Stomach (tissue), 9 donors: ENCODE results near the gene WDR7. TPM values are rescaled to one million over a fixed set of nuclear protein-coding genes. Genes with fewer than 3 reads are reported as not detected.

Source experiments
- DNase-seq, 2 donors: peaks; one replicate each; pipeline versions ENCODE4 v3.0.0 to v3.0.0-alpha.2; 2013 to 2019
- H3K27ac ChIP-seq, 5 donors: fragments of 200-600 bp in 4 of 5; sonication (generic) in 4 of 5; one replicate each; pipeline ENCODE4 v1.5.1; 2013 to 2019; ENCODE audit warnings: mild to moderate bottlenecking in 1 of 5, moderate library complexity in 1 of 5
- H3K27me3 ChIP-seq, 3 donors: fragments of 200-600 bp; sonication (generic); one replicate each; pipeline ENCODE4 v1.5.1; 2017 to 2019; ENCODE audit warnings: mixed run types in 1 of 3
- H3K36me3 ChIP-seq, 4 donors: fragments of 200-600 bp; sonication (generic); 1 replicate in 3 of 4; 2 replicates in 1 of 4; pipeline ENCODE4 v1.5.1; 2016 to 2019
- H3K4me1 ChIP-seq, 4 donors: fragments of 200-600 bp; sonication (generic); one replicate each; pipeline ENCODE4 v1.5.1; 2016 to 2019
- H3K4me3 ChIP-seq, 4 donors: fragments of 200-600 bp; sonication (generic) in 3 of 4; one replicate each; pipeline ENCODE4 v1.5.1; 2016 to 2019; ENCODE audit warnings: mild to moderate bottlenecking in 1 of 4
- H3K9me3 ChIP-seq, 4 donors: fragments of 200-600 bp; sonication (generic); one replicate each; pipeline ENCODE4 v1.5.1; 2016 to 2019
- CTCF ChIP-seq, 7 experiments: fragments of 450-650 bp in 4 of 7; fragments of 200-600 bp in 3 of 7; sonication (generic) in 3 of 7; IDR thresholded peaks; one replicate each; pipeline ENCODE4 v1.5.1; 2016 to 2019; ENCODE audit warnings: antibody characterized with exemption in 7 of 7, control low read depth in 2 of 7, mild to moderate bottlenecking in 1 of 7
- EP300 ChIP-seq: sonication (generic); formaldehyde crosslinking; IDR thresholded peaks from one replicate; pipeline ENCODE4 v1.6.1; 2017; ENCODE audit warnings: antibody characterized with exemption
- POLR2A ChIP-seq, 4 donors: fragments of 450-650 bp; IDR thresholded peaks; one replicate each; pipeline ENCODE4 v1.6.1; 2016; ENCODE audit warnings: antibody characterized with exemption in 4 of 4, control low read depth in 2 of 4, mild to moderate bottlenecking in 1 of 4, moderate library complexity in 1 of 4
- POLR2AphosphoS5 ChIP-seq, 3 donors: sonication (generic); formaldehyde crosslinking; IDR thresholded peaks; one replicate each; pipeline ENCODE4 v1.6.1; 2016; ENCODE audit warnings: antibody characterized with exemption in 3 of 3
- WGBS, 5 donors: extraction: QIAGEN DNeasy Blood & Tissue Kit in 3 of 5; methylation state at CpG; one replicate each; pipeline versions ENCODE4 v1.1.5 to v1.1.7; 2013 to 2018; 5-methylcytosine and 5-hydroxymethylcytosine counted together
- intact Hi-C: fragments of 100-400 bp; cut with DNase I; formaldehyde crosslinking; loops from one replicate; pipeline ENCODE4 v1.15.1; 2023; ENCODE audit warnings: low total_unique reads
- polyA plus RNA-seq, 3 donors: library from polyadenylated mRNA; stranded (reverse); fragments of 200-250 nt; gene quantifications; one replicate each; pipeline ENCODE4 v1.2.3, GENCODE V29; 2013
- total RNA-seq, 5 donors: library from RNA; depleted of rRNA; stranded (reverse); fragments of >200 nt; gene quantifications; one replicate each; pipeline versions ENCODE4 v1.1.0 to v1.2.3, GENCODE V29; 2014 to 2016
- donor health status: healthy with polysubstance abuse.
- donor health status: Bipolar disorder and iron deficiency.
- donor health status: healthy.

WDR7 gene
- total and polyA plus RNA-seq, 8 donors = 1.7 to 250 (median 47.2) TPM

GRCh38 chr18:56799756-56800155, 148.6 kb downstream of the WDR7 start:
- intact Hi-C loops = no loop called here
- H3K27ac ChIP-seq = no peak overlapping the region
- no peaks in the 10 kb centered on the region for H3K9me3 ChIP-seq
- WGBS, 5 donors = 40 to 84% (median 66%) methylated on average over 2 of the region's 2 CpGs
- peaks cover 0 to 4% (median 0%) of the 10 kb centered on the region in 4 donors for H3K4me1 ChIP-seq
- H3K27me3 ChIP-seq = no peaks in the 10 kb centered on the region
- no peak for DNase-seq
- TF ChIP-seq POLR2AphosphoS5 (IDR thresholded peaks at IDR 0.05) (no peak), CTCF (IDR thresholded peaks at IDR 0.05) (no peak), EP300 (no peak), POLR2A (IDR thresholded peaks at IDR 0.05) (no peak)
- peaks cover 0 to 6% (median 0%) of the 10 kb centered on the region in 4 donors for H3K36me3 ChIP-seq
- no peak overlapping the region for H3K4me3 ChIP-seq

- WGBS, 5 donors = 90 to 98% (median 93%) methylated on average over 1 of the region's 1 CpG
- TF ChIP-seq POLR2A (IDR thresholded peaks at IDR 0.05) = no peak
- no peak for TF ChIP-seq POLR2AphosphoS5 (IDR thresholded peaks at IDR 0.05)
- no peak for TF ChIP-seq EP300
- TF ChIP-seq CTCF (IDR thresholded peaks at IDR 0.05) = no peak
- H3K9me3 ChIP-seq = no peaks in the 10 kb centered on the region
- H3K27ac ChIP-seq = no peak overlapping the region
- intact Hi-C loops = no loop called here
- H3K4me3 ChIP-seq = no peak overlapping the region
- peaks cover 0 to 6% (median 0%) of the 10 kb centered on the region in 4 donors for H3K36me3 ChIP-seq
- peaks cover 0 to 4% (median 0%) of the 10 kb centered on the region in 4 donors for H3K4me1 ChIP-seq
- DNase-seq = no peak
- H3K27me3 ChIP-seq = no peaks in the 10 kb centered on the region
These were observed 151.9 kb downstream of the WDR7 start for GRCh38 chr18:56803051-56803450.

- no peak for DNase-seq
These were observed 153.2 kb downstream of the WDR7 start for GRCh38 chr18:56804395-56804794.

GRCh38 chr18:56807901-56808300, 156.7 kb downstream of the WDR7 start:
- peak in 1 of 2 donors; percentile 16 for DNase-seq
- intact Hi-C loops = no loop called here
- H3K36me3 ChIP-seq = peaks cover 0 to 6% (median 0%) of the 10 kb centered on the region in 4 donors
- no peaks in the 10 kb centered on the region for H3K9me3 ChIP-seq
- no peaks in the 10 kb centered on the region for H3K27me3 ChIP-seq
- H3K27ac ChIP-seq = no peak overlapping the region
- TF ChIP-seq POLR2A (IDR thresholded peaks at IDR 0.05) (no peak), POLR2AphosphoS5 (IDR thresholded peaks at IDR 0.05) (no peak), EP300 (no peak), CTCF (IDR thresholded peaks at IDR 0.05) (no peak)
- no peak overlapping the region for H3K4me3 ChIP-seq
- WGBS, 5 donors = 27 to 65% (median 48%) methylated on average over 2 of the region's 2 CpGs
- no peaks in the 10 kb centered on the region for H3K4me1 ChIP-seq

More at GRCh38 chr18:56804395-56804794, 153.2 kb downstream of the WDR7 start:
- Histone ChIP-seq H3K4me3 (no peak overlapping the region), H3K36me3 (peaks cover 0 to 6% (median 0%) of the 10 kb centered on the region in 4 donors), H3K4me1 (peaks cover 0 to 4% (median 0%) of the 10 kb centered on the region in 4 donors), H3K27ac (no peak overlapping the region), H3K27me3 (no peaks in the 10 kb centered on the region), H3K9me3 (no peaks in the 10 kb centered on the region)
- no peak for TF ChIP-seq POLR2AphosphoS5 (IDR thresholded peaks at IDR 0.05)
- no peak for TF ChIP-seq CTCF (IDR thresholded peaks at IDR 0.05)
- TF ChIP-seq EP300 = no peak
- no peak for TF ChIP-seq POLR2A (IDR thresholded peaks at IDR 0.05)
- 91 to 95% (median 92%) methylated on average over 5 of the region's 5 CpGs for WGBS, 5 donors
- intact Hi-C loops = no loop called here
